Caco-2 (cell line): ENCODE data around the gene FAM120AOS. TPM values are rescaled to one million over a fixed set of nuclear protein-coding genes. Genes with fewer than 3 reads are reported as not detected.

Experiments
- BruUV-seq: library from RNA; stranded (reverse); fragments of 400-500 nt; replicated peaks from 2 replicates; lab custom pipeline; 2021; lab: Mats Ljungman, UMichigan
- CTCF ChIA-PET: fragments of 300-600 bp; sonication (Branson Sonifier 250); formaldehyde crosslinking; loops from one replicate; lab custom pipeline; 2022; ENCODE audit warnings: antibody characterized with exemption; lab: Charles Lee
- POLR2A ChIA-PET: fragments of 300-600 bp; sonication (Branson Sonifier 250); formaldehyde crosslinking; loops from one replicate; lab custom pipeline; 2022; ENCODE audit warnings: antibody characterized with exemption; lab: Charles Lee
- DNase-seq, 2 experiments: peaks; one replicate each; pipeline versions ENCODE4 v3.0.0 to v3.0.0-alpha.2; 2020 to 2022
- H3K27me3 ChIP-seq: replicated peaks from 2 replicates; pipeline ENCODE4 v1.6.0; 2011; ENCODE audit warnings: low read length; ENCODE audit not compliant: control insufficient read depth, insufficient read depth
- H3K36me3 ChIP-seq: 2 replicates; pipeline ENCODE4 v1.5.1; 2011; ENCODE audit warnings: low read length; ENCODE audit not compliant: control insufficient read depth, insufficient read depth
- H3K4me1 ChIP-seq: fragments of 250-450 bp; sonication (Bioruptor Pico); 2 replicates; pipeline ENCODE4 v1.5.1; 2020; ENCODE audit warnings: mild to moderate bottlenecking
- H3K4me3 ChIP-seq: 2 replicates; pipeline ENCODE4 v1.5.1; 2011; ENCODE audit warnings: low read depth, mild to moderate bottlenecking, control low read depth, low read length
- H3K9me3 ChIP-seq: fragments of 250-450 bp; sonication (Bioruptor Pico); 2 replicates; pipeline ENCODE4 v1.5.1; 2020; ENCODE audit warnings: mild to moderate bottlenecking, moderate library complexity
- H3K27ac Mint-ChIP-seq: one replicate; pipeline ENCODE4 v1.8.0; 2022; ENCODE audit warnings: mixed read lengths; ENCODE audit not compliant: unreplicated experiment
- H3K27me3 Mint-ChIP-seq: one replicate; pipeline ENCODE4 v1.8.0; 2022; ENCODE audit warnings: mixed read lengths; ENCODE audit not compliant: insufficient read depth, unreplicated experiment
- H3K36me3 Mint-ChIP-seq: one replicate; pipeline ENCODE4 v1.8.0; 2022; ENCODE audit warnings: mild to moderate bottlenecking, mixed read lengths; ENCODE audit not compliant: insufficient read depth, unreplicated experiment
- H3K4me1 Mint-ChIP-seq: one replicate; pipeline ENCODE4 v1.8.0; 2022; ENCODE audit warnings: low read depth, mixed read lengths; ENCODE audit not compliant: unreplicated experiment
- H3K4me3 Mint-ChIP-seq: one replicate; pipeline ENCODE4 v1.8.0; 2022; ENCODE audit warnings: mild to moderate bottlenecking, moderate library complexity, mixed read lengths; ENCODE audit not compliant: unreplicated experiment
- H3K9me3 Mint-ChIP-seq: one replicate; pipeline ENCODE4 v1.8.0; 2022; ENCODE audit warnings: mixed read lengths; ENCODE audit not compliant: unreplicated experiment
- intact Hi-C: fragments of 100-400 bp; cut with micrococcal nuclease; formaldehyde crosslinking; loops from one replicate; pipeline ENCODE4 v1.10.0; 2022; ENCODE audit not compliant: unreplicated experiment
- total RNA-seq: library from RNA; stranded (reverse); gene quantifications from 2 replicates; pipeline ENCODE4 v1.2.3, GENCODE V29; 2022
- TF ChIP-seq, protein P1 (sequence below), 2 experiments: fragments of 200-600 bp in 1 of 2; IDR thresholded peaks; 1 replicate in 1 of 2; 2 replicates in 1 of 2; pipeline versions ENCODE4 v1.5.1 to v1.8.0; 2011 to 2022; ENCODE audit warnings: antibody characterized with exemption in 1 of 2, control low read depth in 1 of 2, inconsistent platforms in 1 of 2, low read depth in 1 of 2, low read length in 1 of 2, mild to moderate bottlenecking in 1 of 2, moderate library complexity in 1 of 2; ENCODE audit not compliant: insufficient read depth in 1 of 2, severe bottlenecking in 1 of 2, unreplicated experiment in 1 of 2

FAM120AOS gene
- total RNA-seq, 1 experiment from 2014 or later: 36.0 TPM

DNA sequence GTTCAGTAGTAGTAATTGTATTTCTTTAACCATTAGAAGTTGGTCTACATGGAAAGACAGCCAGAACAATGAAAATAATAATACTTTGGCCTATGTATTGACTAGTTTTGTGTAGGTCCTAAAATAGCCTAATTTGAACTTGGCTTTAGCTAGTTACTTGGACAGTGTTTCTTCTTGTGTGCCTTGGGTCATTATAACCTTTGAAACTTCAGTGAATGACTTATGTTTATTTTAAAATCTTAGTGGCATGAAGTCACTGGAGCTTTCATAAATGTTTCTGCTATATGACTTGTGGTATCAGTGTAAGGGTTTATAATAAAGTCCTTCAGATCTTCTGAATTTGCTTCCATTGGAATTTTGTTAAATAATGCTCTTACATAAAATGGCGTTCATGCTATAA is 2.6 kb upstream of the FAM120AOS start:
- H3K27ac Mint-ChIP-seq: no peak overlapping the region
- no peaks in the 10 kb centered on the region for H3K27me3 ChIP-seq
- H3K36me3 ChIP-seq: no peaks in the 10 kb centered on the region
- H3K9me3 Mint-ChIP-seq: no peaks in the 10 kb centered on the region
- peaks cover 11% of the 10 kb centered on the region for H3K36me3 Mint-ChIP-seq
- H3K4me1 ChIP-seq: 0 out of 2 replicates have a peak, but pooled peaks cover 11% of the 10 kb centered on the region
- H3K9me3 ChIP-seq: no peaks in the 10 kb centered on the region
- intact Hi-C loops: no loop called here
- no peak overlapping the region for H3K4me3 ChIP-seq
- ChIA-PET POLR2A (no interaction called here), CTCF (no interaction called here)
- H3K4me3 Mint-ChIP-seq: no peak overlapping the region
- no peaks in the 10 kb centered on the region for H3K27me3 Mint-ChIP-seq
- no peak for DNase-seq
- no TSS peak for BruUV-seq
- H3K4me1 Mint-ChIP-seq: peaks cover 14% of the 10 kb centered on the region
- TF ChIP-seq, protein P1, sequence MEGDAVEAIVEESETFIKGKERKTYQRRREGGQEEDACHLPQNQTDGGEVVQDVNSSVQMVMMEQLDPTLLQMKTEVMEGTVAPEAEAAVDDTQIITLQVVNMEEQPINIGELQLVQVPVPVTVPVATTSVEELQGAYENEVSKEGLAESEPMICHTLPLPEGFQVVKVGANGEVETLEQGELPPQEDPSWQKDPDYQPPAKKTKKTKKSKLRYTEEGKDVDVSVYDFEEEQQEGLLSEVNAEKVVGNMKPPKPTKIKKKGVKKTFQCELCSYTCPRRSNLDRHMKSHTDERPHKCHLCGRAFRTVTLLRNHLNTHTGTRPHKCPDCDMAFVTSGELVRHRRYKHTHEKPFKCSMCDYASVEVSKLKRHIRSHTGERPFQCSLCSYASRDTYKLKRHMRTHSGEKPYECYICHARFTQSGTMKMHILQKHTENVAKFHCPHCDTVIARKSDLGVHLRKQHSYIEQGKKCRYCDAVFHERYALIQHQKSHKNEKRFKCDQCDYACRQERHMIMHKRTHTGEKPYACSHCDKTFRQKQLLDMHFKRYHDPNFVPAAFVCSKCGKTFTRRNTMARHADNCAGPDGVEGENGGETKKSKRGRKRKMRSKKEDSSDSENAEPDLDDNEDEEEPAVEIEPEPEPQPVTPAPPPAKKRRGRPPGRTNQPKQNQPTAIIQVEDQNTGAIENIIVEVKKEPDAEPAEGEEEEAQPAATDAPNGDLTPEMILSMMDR (IDR thresholded peaks at IDR 0.05; ENCODE audit: insufficient read depth in 1 of 2, low read depth in 1 of 2, low read length in 1 of 2, severe bottlenecking in 1 of 2, unreplicated experiment in 1 of 2): no peak

- intact Hi-C loops: loop anchor here (5.0 kb wide), 1 partner anchor 140 kb away; no protein-coding TSS in a partner anchor
- no peak for DNase-seq
- Mint-ChIP-seq H3K4me3 (peak overlapping the region; percentile 93), H3K36me3 (peaks cover 35% of the 10 kb centered on the region), H3K27ac (peak overlapping the region; percentile 78), H3K9me3 (no peaks in the 10 kb centered on the region), H3K27me3 (no peaks in the 10 kb centered on the region), H3K4me1 (no peaks in the 10 kb centered on the region)
- CTCF ChIA-PET: no interaction called here
- Histone ChIP-seq H3K4me1 (0 out of 2 replicates have a peak, but pooled peaks cover 11% of the 10 kb centered on the region), H3K36me3 (no peaks in the 10 kb centered on the region), H3K4me3 (peak overlapping the region; percentile 86), H3K9me3 (no peaks in the 10 kb centered on the region), H3K27me3 (no peaks in the 10 kb centered on the region)
- BruUV-seq: no TSS peak
- TF ChIP-seq, protein P1 (IDR thresholded peaks at IDR 0.05; ENCODE audit: insufficient read depth in 1 of 2, low read depth in 1 of 2, low read length in 1 of 2, severe bottlenecking in 1 of 2, unreplicated experiment in 1 of 2): no peak
- POLR2A ChIA-PET: no interaction called here
These were observed 703 bp downstream of the FAM120AOS start for GRCh38 chr9:93452710-93453046.

DNA sequence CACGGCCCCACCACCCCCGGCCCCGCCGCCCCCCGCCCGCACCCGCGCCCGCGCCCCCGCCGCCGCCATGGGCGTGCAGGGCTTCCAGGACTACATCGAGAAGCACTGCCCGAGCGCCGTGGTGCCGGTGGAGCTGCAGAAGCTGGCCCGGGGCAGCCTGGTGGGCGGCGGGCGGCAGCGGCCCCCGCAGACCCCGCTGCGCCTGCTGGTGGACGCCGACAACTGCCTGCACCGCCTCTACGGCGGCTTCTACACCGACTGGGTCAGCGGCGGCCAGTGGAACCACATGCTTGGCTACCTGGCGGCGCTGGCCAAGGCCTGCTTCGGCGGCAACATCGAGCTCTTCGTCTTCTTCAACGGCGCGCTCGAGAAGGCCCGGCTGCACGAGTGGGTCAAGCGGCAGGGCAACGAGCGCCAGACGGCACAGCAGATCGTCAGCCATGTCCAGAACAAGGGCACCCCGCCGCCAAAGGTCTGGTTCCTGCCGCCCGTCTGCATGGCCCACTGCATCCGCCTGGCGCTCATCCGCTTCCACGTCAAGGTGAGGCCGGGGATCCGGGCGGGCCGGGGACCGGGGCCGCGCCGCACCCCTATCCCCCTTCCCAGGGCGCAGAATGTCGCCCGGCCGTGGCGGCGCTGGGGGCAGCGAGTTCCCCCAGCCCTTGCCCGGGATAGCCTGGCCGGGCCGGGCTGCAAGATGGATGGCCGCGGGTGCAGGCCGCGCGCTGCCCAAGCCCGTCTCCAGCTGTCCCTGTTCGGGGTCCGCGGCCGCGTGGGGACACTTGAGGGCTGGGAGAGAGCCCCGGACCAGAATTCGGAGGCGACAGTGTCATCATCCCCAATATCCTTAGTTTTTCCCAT is 1.3 kb downstream of the FAM120AOS start:
- no peaks in the 10 kb centered on the region for H3K27me3 Mint-ChIP-seq
- Histone ChIP-seq H3K27me3 (no peaks in the 10 kb centered on the region), H3K4me3 (peak overlapping the region; percentile 86), H3K4me1 (0 out of 2 replicates have a peak, but pooled peaks cover 11% of the 10 kb centered on the region), H3K36me3 (no peaks in the 10 kb centered on the region), H3K9me3 (no peaks in the 10 kb centered on the region)
- ChIA-PET POLR2A (no interaction called here), CTCF (no interaction called here)
- intact Hi-C loops: loop anchor here (5.0 kb wide), 1 partner anchor 140 kb away; no protein-coding TSS in a partner anchor
- DNase-seq: peak; percentile 40 to 47
- peaks cover 41% of the 10 kb centered on the region for H3K36me3 Mint-ChIP-seq
- TF ChIP-seq, protein P1 (IDR thresholded peaks at IDR 0.05; ENCODE audit: insufficient read depth in 1 of 2, low read depth in 1 of 2, low read length in 1 of 2, severe bottlenecking in 1 of 2, unreplicated experiment in 1 of 2): no peak
- no peaks in the 10 kb centered on the region for H3K4me1 Mint-ChIP-seq
- no TSS peak for BruUV-seq
- H3K27ac Mint-ChIP-seq: peak overlapping the region; percentile 70
- H3K4me3 Mint-ChIP-seq: peak overlapping the region; percentile 93
- no peaks in the 10 kb centered on the region for H3K9me3 Mint-ChIP-seq
